Pons (tissue), 1 donor: ENCODE measurements around the gene BACE1-AS.
"Not testable (repeated sequence)": the region's sequence is repeated elsewhere in the genome, so short reads cannot be mapped to it uniquely, and the experiment has no call there.

Source experiments
- DNase-seq: peaks from one replicate; pipeline ENCODE4 v3.0.0-alpha.2; 2016; ENCODE audit warnings: low spot score

Gene BACE1-AS

GRCh38 chr11:117290809-117291396 is at the start of gene BACE1-AS:
TSS of gene BACE1-AS (plus strand) at chr11:117291346.
- no peak for DNase-seq

DNA sequence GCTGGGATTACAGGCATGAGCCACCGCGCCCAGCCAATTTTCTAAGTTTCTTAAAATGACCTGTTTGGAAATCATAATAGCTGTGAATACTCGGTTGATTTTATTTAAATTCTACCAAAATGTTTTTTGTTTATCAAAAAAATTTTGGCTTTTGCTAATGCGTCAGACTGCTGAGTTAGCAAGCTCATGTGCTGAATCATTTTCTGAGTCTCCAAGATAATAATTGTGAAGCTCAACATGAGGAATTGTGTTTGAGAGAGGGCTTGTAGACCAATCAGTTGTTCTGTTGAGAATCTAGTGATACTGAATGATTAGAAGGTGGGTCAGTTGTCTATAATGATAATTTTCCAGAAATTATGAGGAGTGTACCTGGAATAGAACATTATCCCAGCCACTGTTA is 42.8 kb upstream of the BACE1-AS start:
- no peak for DNase-seq

DNA sequence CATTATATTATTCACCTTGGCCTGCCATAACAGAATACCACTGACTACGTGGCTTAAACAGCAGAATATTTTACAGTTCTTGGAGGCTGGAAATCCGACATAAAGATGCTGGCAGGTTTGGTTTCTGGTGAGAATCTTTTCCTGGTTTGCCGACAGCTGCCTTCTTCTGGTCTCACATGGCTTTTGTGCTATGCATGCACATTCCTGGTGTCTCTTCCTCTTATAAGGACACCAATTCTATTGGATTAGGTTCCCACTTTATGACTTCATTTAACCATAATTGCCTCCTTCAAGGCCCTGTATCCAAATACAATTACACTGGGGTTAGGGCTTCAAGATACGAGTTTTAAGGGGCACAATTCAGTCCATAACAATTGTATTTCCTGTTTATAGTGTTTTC is 41.6 kb upstream of the BACE1-AS start:
- DNase-seq = no peak

DNA sequence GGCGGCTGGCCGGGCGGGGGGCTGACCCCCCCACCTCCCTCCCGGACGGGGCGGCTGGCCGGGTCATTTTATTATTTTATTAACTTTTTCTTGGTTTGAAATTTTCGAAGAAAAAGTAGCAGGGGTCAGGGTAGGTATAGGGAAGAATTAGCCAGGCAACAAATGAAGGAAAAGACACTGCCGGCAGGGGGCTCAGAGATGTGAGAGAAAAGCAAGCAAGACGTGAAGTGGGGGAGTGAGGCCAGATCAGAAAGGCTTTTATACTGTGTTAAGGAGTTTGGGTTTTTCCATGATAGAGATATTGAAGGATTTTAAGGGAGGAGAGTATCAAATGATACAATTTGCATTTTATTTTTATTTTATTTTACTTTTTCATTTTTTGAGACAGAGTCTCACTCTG is 39.6 kb upstream of the BACE1-AS start:
- DNase-seq = no peak

GRCh38 chr11:117255966-117256365 is 35.2 kb upstream of the BACE1-AS start:
- no peak for DNase-seq

DNA sequence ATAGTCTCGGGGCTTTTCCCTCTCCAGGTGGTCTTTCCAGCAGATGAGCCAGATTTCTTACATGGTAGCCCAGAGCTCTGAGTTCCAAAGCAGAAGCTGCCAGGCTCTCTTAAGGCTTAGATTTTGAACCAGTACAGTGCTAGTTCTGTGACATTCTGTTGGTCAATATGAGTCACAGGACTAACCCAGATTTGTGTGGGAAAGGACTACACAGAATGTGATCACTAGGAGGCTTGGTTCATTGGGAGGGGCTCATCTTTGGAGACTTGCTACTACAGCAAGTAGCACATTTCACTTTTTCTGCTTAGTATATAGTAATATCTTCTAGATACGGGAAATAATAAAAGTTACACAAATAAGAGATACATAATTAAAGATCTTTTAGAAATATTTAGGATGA is 34.6 kb upstream of the BACE1-AS start:
- DNase-seq = no peak

DNA sequence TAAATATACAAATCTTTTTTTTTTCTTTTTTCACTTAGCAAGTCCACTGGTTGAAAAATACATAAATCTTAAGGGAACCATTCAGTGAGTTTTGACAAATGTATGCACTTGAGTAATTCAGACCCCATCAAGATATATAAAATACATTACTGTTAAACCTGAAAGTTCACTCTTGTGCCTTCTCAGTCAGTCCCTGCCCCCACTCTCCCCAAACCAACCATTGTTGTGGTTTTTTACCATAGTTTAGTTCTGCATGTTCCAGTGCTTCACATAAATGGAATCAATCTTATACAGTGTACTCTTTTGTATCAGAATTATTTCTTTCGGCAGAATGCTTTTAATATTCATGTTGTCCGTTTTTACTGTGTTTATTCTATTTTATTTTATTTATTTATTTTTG is 32.6 kb upstream of the BACE1-AS start:
- DNase-seq = no peak

GRCh38 chr11:117259417-117259816 is 31.7 kb upstream of the BACE1-AS start:
- DNase-seq = no peak

DNA sequence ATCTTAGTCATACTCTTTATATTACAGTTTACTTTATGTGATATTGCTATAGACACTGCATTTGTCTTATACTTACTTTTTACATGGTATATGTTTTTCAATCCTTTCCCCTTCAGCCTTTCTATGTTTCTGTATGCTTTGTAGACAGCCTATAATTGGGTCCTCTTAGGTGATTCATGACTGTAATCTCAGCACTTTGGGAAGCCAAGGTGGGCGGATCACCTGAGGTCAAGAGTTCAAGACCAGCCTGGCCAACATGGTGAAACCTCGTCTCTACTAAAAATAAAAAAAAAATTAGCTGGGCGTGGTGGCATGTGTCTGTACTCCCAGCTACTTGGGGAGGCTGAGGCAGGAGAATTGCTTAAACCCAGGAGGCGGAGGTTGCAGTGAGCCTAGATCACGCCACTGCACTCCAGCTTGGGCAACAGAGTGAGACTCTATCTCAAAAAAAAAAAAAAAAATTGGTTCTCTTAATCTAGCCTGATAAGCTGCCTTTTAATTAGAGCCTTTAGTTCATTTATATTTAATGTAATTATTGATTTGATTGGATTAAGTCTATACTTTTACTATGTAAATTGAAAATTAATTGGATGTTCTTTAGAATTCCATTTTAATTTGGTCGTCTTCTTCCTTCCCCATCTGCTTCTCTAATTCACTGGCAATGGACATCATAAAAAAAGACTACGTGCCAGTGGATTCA is 26.4 kb upstream of the BACE1-AS start:
- not testable (repeated sequence) for DNase-seq

DNA sequence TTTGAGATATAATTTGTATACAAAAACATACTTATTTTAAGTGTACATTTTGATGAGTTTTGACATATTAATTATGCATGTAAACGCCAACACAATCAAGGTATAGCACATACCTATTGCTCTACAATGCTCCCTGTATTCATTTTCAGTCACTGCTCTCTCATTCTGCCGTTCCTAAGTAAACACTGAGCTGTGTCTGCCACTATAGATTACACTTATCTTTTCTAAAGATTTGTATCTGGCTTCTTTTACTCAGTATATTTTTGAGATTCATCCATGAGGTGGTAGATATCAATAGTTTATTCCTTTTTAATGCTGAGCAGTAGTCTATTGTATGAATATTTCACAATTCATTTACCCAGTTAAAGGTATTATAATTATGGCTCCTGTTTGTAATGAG is 25.4 kb upstream of the BACE1-AS start:
- no peak for DNase-seq

DNA sequence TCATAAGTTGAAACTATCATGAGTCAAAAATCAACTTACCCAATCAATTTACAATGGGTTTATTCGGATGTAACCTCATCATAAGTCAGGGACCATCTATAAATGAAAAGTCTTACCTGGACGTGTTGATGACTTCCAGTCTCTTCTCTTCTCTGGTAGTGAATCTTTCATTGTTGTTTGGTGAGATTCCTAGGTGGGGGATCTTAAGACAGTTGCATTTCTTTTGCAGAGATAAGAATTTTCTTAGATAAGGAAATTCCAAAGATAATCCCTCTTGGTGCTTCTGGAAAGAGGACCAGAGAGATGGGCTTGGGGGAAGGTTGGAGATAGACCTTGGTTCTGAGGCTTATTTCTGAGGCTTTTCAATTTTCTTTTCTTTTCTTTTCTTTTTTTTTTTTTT is 21.3 kb upstream of the BACE1-AS start:
- no peak for DNase-seq

DNA sequence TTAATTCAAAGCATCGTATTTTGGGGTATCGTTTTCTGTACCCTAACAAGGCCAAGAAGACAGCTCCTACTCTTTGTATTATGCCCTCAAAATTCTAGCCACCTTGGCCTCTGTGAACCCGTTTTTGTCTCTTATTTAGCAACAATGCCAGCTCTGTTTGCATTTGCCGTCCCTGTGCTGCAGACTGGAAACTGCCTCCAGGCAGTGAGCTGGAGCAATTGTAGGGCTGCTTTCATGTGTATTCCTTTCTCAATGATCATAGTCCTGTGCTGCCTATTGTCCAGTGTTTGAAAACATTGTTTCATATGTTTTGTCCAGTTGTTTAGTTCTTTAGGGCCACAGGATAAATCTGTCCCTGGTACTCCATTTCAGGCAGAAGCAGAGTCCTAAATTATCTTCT is 19.9 kb upstream of the BACE1-AS start:
- no peak for DNase-seq

GRCh38 chr11:117272175-117272574 is 19.0 kb upstream of the BACE1-AS start:
- not testable (repeated sequence) for DNase-seq

- no peak for DNase-seq
These were observed 17.4 kb upstream of the BACE1-AS start for GRCh38 chr11:117273550-117274289.

- no peak for DNase-seq
These were observed 12.8 kb upstream of the BACE1-AS start for GRCh38 chr11:117278347-117278746.

DNA sequence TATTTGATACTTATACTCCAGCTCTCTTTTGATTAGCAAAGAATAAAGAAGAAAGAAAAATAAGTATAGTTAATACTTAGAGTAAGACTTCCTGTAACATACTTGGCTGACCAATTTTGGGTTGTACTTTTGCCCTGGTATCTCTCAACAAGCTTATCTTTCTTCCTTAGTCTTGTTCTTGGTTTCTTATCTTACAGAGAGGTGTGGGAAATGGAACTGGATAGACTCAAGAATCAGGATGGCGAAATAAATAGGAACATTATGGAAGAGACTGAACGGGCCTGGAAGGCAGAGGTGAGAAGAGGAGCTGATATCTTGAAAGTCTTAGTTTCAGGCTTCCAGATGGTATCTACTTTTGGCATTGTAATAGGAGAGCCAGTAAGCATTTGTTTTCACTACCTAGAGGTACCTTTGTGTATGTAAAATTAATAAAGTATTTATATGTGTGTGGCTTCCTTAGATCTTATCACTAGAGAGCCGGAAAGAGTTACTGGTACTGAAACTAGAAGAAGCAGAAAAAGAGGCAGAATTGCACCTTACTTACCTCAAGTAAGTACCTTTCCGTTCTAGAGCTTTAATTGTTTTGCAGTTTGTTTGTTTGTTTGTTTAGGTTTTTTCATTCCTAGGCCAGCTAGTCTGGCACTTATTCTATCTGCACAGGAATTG is 11.3 kb upstream of the BACE1-AS start:
- no peak for DNase-seq

DNA sequence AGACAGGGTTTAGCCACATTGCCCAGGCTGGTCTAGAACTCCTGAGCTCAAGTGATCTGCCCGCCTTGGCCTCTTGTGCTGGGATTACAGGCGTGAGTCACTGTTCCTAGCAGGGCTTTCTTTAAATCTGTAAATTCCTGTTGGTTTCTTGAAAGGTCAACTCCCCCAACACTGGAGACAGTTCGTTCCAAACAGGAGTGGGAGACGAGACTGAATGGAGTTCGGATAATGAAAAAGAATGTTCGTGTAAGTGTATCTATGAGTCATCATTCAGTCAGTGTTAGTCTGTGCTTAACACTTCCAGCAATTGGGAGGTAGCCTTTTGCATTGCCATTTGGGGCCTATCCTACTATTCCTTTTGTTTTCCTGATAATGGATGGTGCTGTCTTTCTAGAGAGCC is 10.0 kb upstream of the BACE1-AS start:
- no peak for DNase-seq

GRCh38 chr11:117281869-117282268 is 9.3 kb upstream of the BACE1-AS start:
- no peak for DNase-seq

GRCh38 chr11:117282956-117283355 is 8.2 kb upstream of the BACE1-AS start:
- DNase-seq = no peak

DNA sequence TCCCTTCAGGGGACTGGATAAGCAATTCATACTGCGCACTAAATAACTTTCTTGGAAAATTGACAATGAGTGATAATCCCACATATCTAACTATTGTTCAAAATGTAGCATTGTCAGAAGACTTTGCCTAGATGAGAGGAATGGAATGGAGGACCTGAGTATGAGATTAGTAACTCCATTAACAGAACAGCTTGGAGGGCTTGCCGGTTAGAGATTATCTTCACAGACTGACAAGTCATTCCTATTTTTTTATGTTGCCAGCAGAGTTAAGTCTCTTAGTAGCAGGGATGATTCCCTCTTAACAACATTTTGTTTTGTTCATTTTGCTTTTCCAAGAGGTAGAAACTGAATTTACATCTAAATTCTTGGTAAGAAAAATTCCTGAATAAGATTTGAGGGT is 7.1 kb upstream of the BACE1-AS start:
- DNase-seq = no peak

DNA sequence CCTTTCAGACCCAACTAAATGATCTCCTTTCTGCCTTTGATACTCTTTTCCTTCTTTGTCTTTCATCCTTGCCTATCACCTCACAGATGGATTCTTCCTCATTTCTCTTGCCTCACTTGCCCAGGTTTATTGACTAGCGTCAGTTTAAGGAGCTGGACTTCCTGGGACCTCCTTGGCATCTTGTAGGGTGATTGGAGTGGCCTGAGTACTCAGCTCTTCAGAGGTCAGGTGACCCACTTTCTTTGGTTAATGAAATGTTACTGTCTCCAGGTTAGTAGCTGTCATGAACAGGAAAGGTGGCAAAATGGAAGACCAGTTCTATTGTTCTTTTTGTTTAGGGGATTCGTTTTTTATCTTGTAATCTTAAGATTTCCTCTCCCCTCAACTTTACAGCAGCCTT is 4.6 kb upstream of the BACE1-AS start:
- no peak for DNase-seq

- DNase-seq = no peak
These were observed 3.5 kb upstream of the BACE1-AS start for GRCh38 chr11:117287668-117288067.

DNA sequence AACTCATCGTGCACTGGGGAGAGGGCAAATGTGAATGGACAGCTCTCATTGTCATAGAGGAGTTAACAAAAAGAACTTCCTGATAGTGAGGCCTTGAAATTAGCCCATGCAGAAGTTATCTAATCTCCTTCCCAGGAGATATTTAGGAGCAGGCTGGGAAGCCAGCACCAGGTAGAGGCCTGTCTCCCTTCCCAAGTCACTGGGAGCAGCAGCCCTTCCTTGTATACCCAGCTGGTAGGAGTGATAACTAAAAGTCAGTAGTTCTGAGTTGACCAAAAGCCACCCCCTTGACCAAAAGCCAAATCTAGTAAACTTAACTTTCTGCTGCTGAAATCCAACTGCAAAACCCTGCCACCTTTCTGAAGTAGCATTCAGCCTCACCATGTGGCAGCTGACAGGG is 1.4 kb upstream of the BACE1-AS start:
- DNase-seq = no peak
